HG02970 (cell line): Measurements from ENCODE around the gene ACER3.
"Not testable (repeated sequence)": the region's sequence is repeated elsewhere in the genome, so short reads cannot be mapped to it uniquely, and the experiment has no call there.

ENCODE experiments used
- ATAC-seq: cut with Tn5 transposase; IDR thresholded peaks from one replicate; pipeline ENCODE4 v1.9.1; 2021; ENCODE audit warnings: mild to moderate bottlenecking, moderate library complexity, moderate number of reproducible peaks; ENCODE audit not compliant: unreplicated experiment, low FRiP score

The ACER3 gene

GRCh38 chr11:76835928-76836612 is 24.6 kb upstream of the ACER3 start:
- ATAC-seq = no peak

- ATAC-seq = no peak
Observed at GRCh38 chr11:76836613-76837291, 24.0 kb upstream of the ACER3 start.

- ATAC-seq = no peak
Observed at GRCh38 chr11:76837696-76838677, 22.7 kb upstream of the ACER3 start.

- ATAC-seq = no peak
Observed at GRCh38 chr11:76838678-76839068, 22.0 kb upstream of the ACER3 start.

GRCh38 chr11:76839311-76839710 is 21.4 kb upstream of the ACER3 start:
- ATAC-seq = no peak

GRCh38 chr11:76841923-76842452 is 18.7 kb upstream of the ACER3 start:
- ATAC-seq = no peak

GRCh38 chr11:76843907-76844306 is 16.8 kb upstream of the ACER3 start:
- no peak for ATAC-seq

- no peak for ATAC-seq
Observed at GRCh38 chr11:76844511-76844910, 16.2 kb upstream of the ACER3 start.

- no peak for ATAC-seq
Observed at GRCh38 chr11:76845069-76845468, 15.6 kb upstream of the ACER3 start.

- ATAC-seq = no peak
Observed at GRCh38 chr11:76846441-76846840, 14.3 kb upstream of the ACER3 start.

- ATAC-seq = no peak
Observed at GRCh38 chr11:76849376-76849775, 11.3 kb upstream of the ACER3 start.

GRCh38 chr11:76850130-76850529 is 10.6 kb upstream of the ACER3 start:
- ATAC-seq = no peak

- ATAC-seq = no peak
Observed at GRCh38 chr11:76850815-76851214, 9.9 kb upstream of the ACER3 start.

- ATAC-seq = no peak
Observed at GRCh38 chr11:76854709-76855108, 6.0 kb upstream of the ACER3 start.

- ATAC-seq = not testable (repeated sequence)
Observed at GRCh38 chr11:76855670-76856069, 5.0 kb upstream of the ACER3 start.

- ATAC-seq = no peak
Observed at GRCh38 chr11:76856106-76856505, 4.6 kb upstream of the ACER3 start.

- ATAC-seq = no peak
Observed at GRCh38 chr11:76856571-76856970, 4.1 kb upstream of the ACER3 start.

- no peak for ATAC-seq
Observed at GRCh38 chr11:76857781-76858410, 2.8 kb upstream of the ACER3 start.

GRCh38 chr11:76859708-76860227 is 950 bp upstream of the ACER3 start:
- ATAC-seq = no peak

GRCh38 chr11:76861490-76861953 is 804 bp downstream of the ACER3 start:
- ATAC-seq = no peak
